ENCODE measurements around the gene VRK3.

The VRK3 gene

GRCh38 chr19:49932731-49933131 is 92.4 kb downstream of the VRK3 start:
- no peak for DNase-seq (ENCODE audit: extremely low read depth in 1 of 2, low read depth in 1 of 2)

- DNase-seq (ENCODE audit: extremely low read depth in 1 of 2, low read depth in 1 of 2): no peak
These were observed 93.1 kb downstream of the VRK3 start for GRCh38 chr19:49932041-49932451.

- DNase-seq (ENCODE audit: extremely low read depth in 1 of 2, low read depth in 1 of 2): no peak
These were observed 93.7 kb downstream of the VRK3 start for GRCh38 chr19:49931293-49932040.

- DNase-seq (ENCODE audit: extremely low read depth in 1 of 2, low read depth in 1 of 2): no peak
These were observed 94.6 kb downstream of the VRK3 start for GRCh38 chr19:49930483-49931011.

- peak; percentile 74 to 92 for DNase-seq (ENCODE audit: extremely low read depth in 1 of 2, low read depth in 1 of 2)
These were observed 95.3 kb downstream of the VRK3 start for GRCh38 chr19:49929611-49930482.

GRCh38 chr19:49929121-49929610 is 96.0 kb downstream of the VRK3 start, which contains the start of the genes ATF5 and NUP62:
Gene ATF5 (plus strand): TSS chr19:49929205. CDS start chr19:49930851, 1,646 bp downstream.
Gene NUP62 (minus strand): TSS chr19:49929504. CDS start chr19:49909807, 19,697 bp downstream.
- DNase-seq (ENCODE audit: extremely low read depth in 1 of 2, low read depth in 1 of 2): peak; percentile 75 to 87

GRCh38 chr19:49927526-49928264 is 97.5 kb downstream of the VRK3 start:
- DNase-seq (ENCODE audit: extremely low read depth in 1 of 2, low read depth in 1 of 2): no peak

GRCh38 chr19:49926515-49926914 is 98.7 kb downstream of the VRK3 start:
- DNase-seq (ENCODE audit: extremely low read depth in 1 of 2, low read depth in 1 of 2): no peak

Data from stimulated activated CD8-positive, alpha-beta memory T cell treated with anti-CD3 and anti-CD28 coated beads, Interleukin-7, amount 100 ng/mL, for 48 hours (primary cell).